Left lobe of liver (tissue), 2 donors: Measurements from ENCODE around the gene NPDC1. TPM values are rescaled to one million over a fixed set of nuclear protein-coding genes. Genes with fewer than 3 reads are reported as not detected.
"Not testable (repeated sequence)": the region's sequence is repeated elsewhere in the genome, so short reads cannot be mapped to it uniquely, and the experiment has no call there.

Experiments
- ATAC-seq: fragments of 200-7000 bp; cut with Tn5 transposase; one replicate; pipeline ENCODE4 v1.9.1; 2020; ENCODE audit warnings: mild to moderate bottlenecking, moderate library complexity
- DNase-seq: peaks from one replicate; pipeline ENCODE4 v3.0.0-alpha.2; 2020; ENCODE audit warnings: low spot score
- total RNA-seq: library from RNA; stranded (reverse); gene quantifications from one replicate; pipeline ENCODE4 v1.2.1, GENCODE V29; 2021
- donor health status: DM: no; HTN: no; CAD: no; lungs with moderate emphysema.
- donor health status: DM: no; HTN: yes; CAD: no.

The NPDC1 gene
- total RNA-seq, 1 donor from 2014 or later, result 16.6 TPM

DNA sequence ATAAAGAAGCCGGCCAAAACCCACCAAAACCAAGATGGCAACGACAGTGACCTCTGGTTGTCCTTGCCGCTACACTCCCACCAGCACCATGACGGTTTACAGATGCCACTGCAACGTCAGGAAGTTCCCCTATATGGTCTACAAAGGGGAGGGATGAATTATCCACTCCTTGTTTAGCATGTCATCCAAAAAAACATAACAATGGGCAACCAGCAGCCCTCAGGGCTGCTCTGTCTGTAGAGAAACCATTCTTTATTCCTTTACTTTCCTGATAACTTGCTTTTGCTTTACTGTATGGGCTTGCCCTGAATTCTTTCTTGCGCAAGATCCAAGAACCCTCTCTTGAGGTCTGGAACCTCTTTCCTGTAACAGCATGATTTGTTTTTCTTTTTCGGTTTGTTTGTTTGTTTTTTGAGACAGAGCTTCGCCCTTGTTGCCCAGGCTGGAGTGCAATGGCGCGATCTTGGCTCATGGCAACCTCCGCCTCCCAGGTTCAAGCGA lies 29.3 kb upstream of the NPDC1 start:
- ATAC-seq (no peak), DNase-seq (no peak)

DNA sequence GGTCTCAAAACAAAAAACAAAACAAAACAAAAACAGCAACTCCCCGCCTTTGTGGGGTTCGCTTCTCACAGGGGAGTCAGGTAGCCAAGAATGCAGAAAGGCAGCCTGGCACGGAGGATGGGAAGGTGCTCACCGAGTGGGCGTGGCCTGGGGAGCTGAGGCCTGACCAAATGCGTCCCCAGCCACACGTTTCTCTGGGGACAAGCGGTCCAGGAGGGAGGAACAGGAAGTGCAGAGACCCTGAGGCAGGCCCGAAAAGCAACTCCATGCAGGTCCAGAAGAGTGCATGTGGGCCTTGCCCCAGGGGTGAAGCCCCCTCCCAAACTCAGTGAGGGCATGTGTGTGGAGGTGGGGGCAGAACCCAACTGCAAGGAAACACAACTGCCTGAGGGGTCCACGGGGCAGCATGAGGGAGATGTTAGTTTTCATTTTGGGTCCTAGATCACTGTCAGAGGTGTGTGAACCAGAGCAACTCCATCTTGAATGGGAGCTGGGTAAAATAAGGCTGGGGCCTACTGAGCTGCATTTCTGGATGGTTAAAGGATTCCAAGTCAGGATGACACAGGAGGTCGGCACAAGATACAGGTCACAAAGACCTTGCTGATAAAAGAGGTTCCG lies 28.8 kb upstream of the NPDC1 start:
- no peak for ATAC-seq
- DNase-seq, result no peak

- no peak for DNase-seq
These were observed 28.0 kb upstream of the NPDC1 start for GRCh38 chr9:137073992-137074399.

GRCh38 chr9:137071282-137071681 lies 25.3 kb upstream of the NPDC1 start:
- no peak for ATAC-seq
- DNase-seq, result no peak

More at GRCh38 chr9:137073992-137074399, 28.0 kb upstream of the NPDC1 start:
- no peak for ATAC-seq

DNA sequence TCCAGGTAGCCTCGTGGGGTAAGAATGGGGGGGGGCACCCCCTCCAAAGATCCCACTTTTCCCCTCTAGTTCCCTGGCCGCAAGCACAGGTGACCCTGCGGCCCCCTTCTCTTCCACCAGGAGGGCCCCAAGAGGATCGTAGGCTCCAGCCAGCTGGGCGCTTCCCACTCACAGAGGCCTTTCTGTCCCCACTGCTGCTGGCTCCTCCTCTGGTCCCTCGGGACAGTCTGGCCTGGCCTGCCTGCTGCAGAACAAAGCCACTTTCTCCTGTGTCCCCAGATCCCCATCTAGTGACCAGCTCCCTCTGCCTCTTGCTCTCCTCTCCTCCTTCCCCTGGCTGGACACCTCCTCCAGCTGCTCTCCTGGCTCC lies 24.9 kb upstream of the NPDC1 start:
- peak; percentile 2 for ATAC-seq
- DNase-seq, result no peak

DNA sequence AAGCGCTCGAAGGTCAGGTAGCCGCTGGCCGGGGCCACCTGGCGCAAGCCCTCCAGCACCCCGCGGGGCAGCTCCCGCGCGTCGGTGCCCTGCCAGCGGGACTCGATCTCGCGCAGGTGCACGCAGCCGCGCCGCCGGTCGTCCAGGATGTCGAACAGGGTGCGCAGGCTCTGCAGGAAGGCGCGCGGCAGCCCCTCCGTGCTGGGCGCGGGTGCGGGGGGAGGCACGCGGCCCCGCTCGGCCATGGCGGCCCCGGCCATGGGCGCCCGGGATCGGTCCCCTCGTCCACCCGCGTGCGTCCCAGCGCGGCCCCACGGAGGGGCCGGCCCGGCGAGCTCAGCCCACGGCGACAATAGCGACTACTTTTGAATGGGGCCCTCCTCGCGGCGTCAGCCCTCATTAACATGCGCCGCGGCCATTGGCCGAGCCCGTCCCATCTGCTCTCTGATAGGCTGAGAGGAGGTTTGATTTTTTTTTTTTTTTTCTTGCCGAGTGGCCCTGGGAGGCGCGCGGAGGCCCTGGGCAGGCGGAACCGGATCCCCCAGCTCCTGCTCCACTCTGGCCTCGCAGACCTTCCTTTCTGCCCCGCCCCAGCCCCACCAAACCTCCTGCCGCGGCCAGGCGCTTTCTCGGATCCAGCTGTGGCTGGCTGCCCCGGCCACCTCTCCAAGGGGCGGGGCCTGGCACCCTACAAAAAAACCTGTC lies 24.4 kb upstream of the NPDC1 start, which contains the start of gene SAPCD2:
Gene SAPCD2 (minus strand): TSS at position 357 of the 705 bp plus-strand sequence. CDS start 97 bp downstream, at position 260.
- ATAC-seq (peak; percentile 82), DNase-seq (peak; percentile 79)

- ATAC-seq (no peak), DNase-seq (no peak)
These were observed 23.6 kb upstream of the NPDC1 start for GRCh38 chr9:137069508-137070091.

GRCh38 chr9:137068539-137069507 lies 22.8 kb upstream of the NPDC1 start:
- ATAC-seq (no peak), DNase-seq (no peak)

DNA sequence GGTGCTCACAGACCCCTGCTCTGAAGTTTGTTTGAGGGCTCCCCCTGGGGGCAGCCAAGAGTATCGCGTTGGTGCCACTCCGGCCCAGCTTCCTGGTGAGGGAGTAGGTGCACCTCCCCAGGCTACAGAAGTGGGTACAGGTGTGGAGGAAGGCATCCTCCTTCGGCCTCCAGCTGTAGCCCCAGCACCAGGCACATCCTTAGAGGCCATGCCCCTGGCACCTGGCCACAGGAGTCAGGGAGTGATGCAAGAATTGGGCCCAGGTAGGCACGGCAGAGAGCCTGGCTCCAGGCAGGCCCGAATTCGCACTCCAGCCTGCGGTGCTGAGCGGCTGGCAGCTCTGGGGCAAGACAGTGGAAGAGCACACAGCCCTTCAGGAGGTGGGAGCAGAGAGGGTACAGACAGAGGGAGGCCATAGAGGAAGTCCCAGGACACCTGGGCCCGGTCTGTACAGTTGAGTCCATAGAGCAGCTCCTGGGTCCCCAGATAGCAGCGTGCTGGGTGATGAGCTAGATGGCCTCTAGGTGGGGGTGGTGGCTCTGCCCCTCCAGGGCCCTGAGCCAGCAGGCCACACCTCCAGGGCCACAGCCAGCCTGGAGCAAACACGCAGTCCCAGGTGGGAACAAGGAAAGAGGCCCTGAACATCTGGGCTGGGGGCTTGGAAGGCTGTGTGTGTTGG lies 22.0 kb upstream of the NPDC1 start:
- ATAC-seq (peak; percentile 78), DNase-seq (peak; percentile 86)

DNA sequence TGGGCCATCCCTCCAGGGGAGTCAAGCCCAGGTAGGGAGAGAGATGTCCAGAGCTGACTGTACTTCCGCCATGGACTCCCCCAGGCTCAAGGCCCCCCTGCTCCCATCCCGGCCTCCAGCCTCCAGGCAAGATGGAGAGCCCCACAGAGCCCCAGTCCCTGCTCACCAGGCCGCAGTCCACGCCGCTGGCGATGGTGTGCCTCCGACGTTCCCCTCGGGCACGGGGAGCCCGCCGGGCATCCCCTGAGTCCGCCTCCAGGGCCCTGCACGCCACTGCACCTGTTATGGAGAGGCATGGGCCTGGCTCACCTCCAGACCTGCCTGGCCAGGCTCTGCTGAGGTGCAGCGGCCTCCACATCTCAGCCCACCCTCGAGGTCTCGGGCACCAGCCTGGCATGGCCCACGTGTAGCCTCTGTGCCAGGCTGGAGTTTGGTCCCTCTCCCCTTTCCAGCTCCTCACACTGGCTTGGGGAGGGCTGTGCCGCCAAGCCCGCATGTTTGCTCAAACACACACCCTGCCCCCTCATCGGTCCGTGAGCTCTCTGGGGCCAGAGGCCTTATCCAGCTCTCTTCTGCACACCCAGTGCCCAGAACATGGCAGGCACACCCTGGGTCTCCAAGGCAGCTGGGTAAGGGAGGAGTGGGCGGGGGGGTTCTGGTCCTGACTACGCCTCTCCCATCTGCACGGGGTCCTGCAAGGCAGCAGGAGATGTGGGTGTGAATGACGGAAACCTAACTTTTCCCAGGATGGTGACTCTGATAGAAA lies 20.3 kb upstream of the NPDC1 start:
- no peak for DNase-seq
- ATAC-seq, result no peak

- DNase-seq (no peak), ATAC-seq (no peak)
These were observed 19.5 kb upstream of the NPDC1 start for GRCh38 chr9:137065336-137065967.

DNA sequence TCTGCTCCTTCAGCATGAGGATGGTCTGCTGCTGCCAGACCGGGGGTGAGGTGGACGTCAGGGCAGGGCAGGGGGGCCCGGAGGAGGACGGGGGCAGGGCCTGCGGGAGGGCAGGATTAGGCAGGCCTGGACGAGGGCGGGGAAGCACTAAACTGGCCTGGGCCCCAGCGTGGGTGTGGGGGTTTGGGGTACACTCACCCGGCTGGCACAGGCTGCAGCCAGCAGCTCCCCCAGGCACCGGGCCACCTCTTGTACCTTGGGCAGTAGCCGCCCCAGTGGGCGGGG lies 18.8 kb upstream of the NPDC1 start:
- ATAC-seq, result no peak
- DNase-seq, result no peak

GRCh38 chr9:137064027-137064879 lies 18.3 kb upstream of the NPDC1 start:
- peak; percentile 91 for ATAC-seq
- DNase-seq, result peak; percentile 75

DNA sequence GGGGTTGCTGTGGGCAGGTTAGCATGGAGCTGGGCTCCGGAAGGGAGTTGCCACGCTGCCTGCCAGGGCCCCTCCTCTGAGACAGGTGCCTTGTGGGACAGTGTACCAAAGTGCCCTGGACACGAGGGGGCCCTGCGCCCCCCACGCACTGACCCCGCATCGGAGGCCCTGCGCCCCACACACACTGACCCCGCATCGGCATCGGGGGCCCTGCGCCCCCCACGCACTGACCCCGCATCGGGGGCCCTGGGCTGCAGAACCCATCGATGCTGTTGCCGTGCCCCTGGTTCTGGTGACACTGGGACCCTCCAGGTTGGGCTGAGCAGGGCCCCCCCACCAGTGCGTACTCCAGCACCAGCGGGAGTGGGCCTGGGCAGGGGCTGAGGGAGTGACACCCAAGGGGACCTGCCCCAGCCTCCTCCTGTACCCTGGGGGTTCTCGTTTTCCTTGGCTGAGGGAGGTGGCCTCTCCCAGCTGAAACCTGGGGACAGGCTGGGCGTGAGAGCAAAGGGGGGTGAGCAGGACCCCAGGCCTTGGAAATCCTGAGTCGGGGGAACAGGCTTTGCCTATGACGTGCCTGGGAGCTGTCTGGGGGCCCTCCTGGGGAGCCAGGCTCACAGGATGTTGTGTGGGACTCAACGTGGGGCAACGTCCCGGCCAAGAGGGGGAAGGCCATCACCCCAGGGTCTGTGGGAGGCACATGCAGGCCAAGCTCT lies 17.5 kb upstream of the NPDC1 start:
- ATAC-seq, result no peak
- DNase-seq, result no peak

GRCh38 chr9:137062798-137063197 lies 16.8 kb upstream of the NPDC1 start:
- DNase-seq, ATAC-seq: not testable (repeated sequence)

GRCh38 chr9:137062384-137062783 lies 16.4 kb upstream of the NPDC1 start:
- DNase-seq (no peak), ATAC-seq (no peak)

GRCh38 chr9:137058521-137059234 lies 12.7 kb upstream of the NPDC1 start:
- DNase-seq (no peak), ATAC-seq (no peak)
